Ishikawa (cell line): ENCODE data around the gene ASB13.

Experiments
- CEBPB ChIP-seq: IDR thresholded peaks from 2 replicates; pipeline ENCODE4 v1.6.1; 2012
- CREB1 ChIP-seq: IDR thresholded peaks from 2 replicates; pipeline ENCODE4 v1.6.1; 2012; ENCODE audit warnings: low read depth
- EP300 ChIP-seq: IDR thresholded peaks from 2 replicates; pipeline ENCODE4 v1.6.1; 2012; ENCODE audit warnings: borderline replicate concordance
- RAD21 ChIP-seq: IDR thresholded peaks from 2 replicates; pipeline ENCODE4 v1.6.1; 2012; ENCODE audit warnings: low read depth

GRCh38 chr10:5670662-5671375, 4.4 kb upstream of the ASB13 start:
- TF ChIP-seq CEBPB (no peak), CREB1 (no peak), RAD21 (no peak), EP300 (no peak)
